Left lung (tissue), 10 donors: ENCODE data around the gene SMARCAL1. TPM values are rescaled to one million over a fixed set of nuclear protein-coding genes. Genes with fewer than 3 reads are reported as not detected.

Source experiments
- ATAC-seq: fragments of 200-7000 bp; cut with Tn5 transposase; one replicate; pipeline ENCODE4 v1.9.1; 2020; ENCODE audit warnings: moderate library complexity
- DNase-seq, 4 donors: peaks; one replicate each; pipeline ENCODE4 v3.0.0-alpha.2; 2013 to 2020
- H3K27ac ChIP-seq, 2 donors: fragments of 200-600 bp; sonication (generic) in 1 of 2; one replicate each; pipeline versions ENCODE4 v1.5.0 to v1.8.0; 2020 to 2021
- H3K27me3 ChIP-seq, 2 donors: fragments of 200-600 bp; sonication (generic) in 1 of 2; one replicate each; pipeline versions ENCODE4 v1.5.0 to v1.8.0; 2020 to 2021
- H3K36me3 ChIP-seq, 2 donors: fragments of 200-600 bp; sonication (generic) in 1 of 2; one replicate each; pipeline versions ENCODE4 v1.5.0 to v1.8.0; 2020 to 2021
- H3K4me1 ChIP-seq, 2 donors: fragments of 200-600 bp; one replicate each; pipeline ENCODE4 v1.8.0; 2021
- H3K4me3 ChIP-seq, 2 donors: fragments of 200-600 bp; sonication (generic) in 1 of 2; one replicate each; pipeline versions ENCODE4 v1.5.0 to v1.8.0; 2020 to 2021; ENCODE audit warnings: mild to moderate bottlenecking in 1 of 2
- H3K9me3 ChIP-seq, 2 donors: fragments of 200-600 bp; sonication (generic) in 1 of 2; one replicate each; pipeline versions ENCODE4 v1.5.0 to v1.8.0; 2020 to 2021
- CTCF ChIP-seq, 2 donors: fragments of 200-600 bp; sonication (generic) in 1 of 2; IDR thresholded peaks; one replicate each; pipeline versions ENCODE4 v1.5.0 to v1.8.0; 2021; ENCODE audit warnings: antibody characterized with exemption in 2 of 2
- intact Hi-C, 2 donors: fragments of 100-400 bp; cut with DNase I; formaldehyde crosslinking; loops; one replicate each; pipeline versions ENCODE4 v1.11.2 to v1.14.2; 2022
- polyA plus RNA-seq, 6 donors: library from polyadenylated mRNA; unstranded; fragments of 120-200 nt; gene quantifications; one replicate each; pipeline ENCODE4 v1.2.1, GENCODE V29; 2013; ENCODE audit not compliant: insufficient read length in 6 of 6
- total RNA-seq, 2 donors: library from RNA; stranded (reverse); fragmentation: NEBNext Ultra II Directional; extraction: Animal tissue kit (Norgen Biotek cat#: 25700); gene quantifications; one replicate each; pipeline ENCODE4 v1.2.1, GENCODE V29; 2021
- donor health status: DM: no; HTN: yes; CAD: no.
- donor health status: DM: no; HTN: no; CAD: no.

The SMARCAL1 gene
- total and polyA plus RNA-seq, 8 donors, result 18.1 to 34.5 (median 29.8) TPM

GRCh38 chr2:216500572-216500971, 88.3 kb downstream of the SMARCAL1 start:
- Histone ChIP-seq H3K36me3 (peaks cover 8 to 59% of the 10 kb centered on the region in 2 donors), H3K27ac (no peak overlapping the region), H3K9me3 (no peaks in the 10 kb centered on the region), H3K27me3 (no peaks in the 10 kb centered on the region), H3K4me1 (peaks cover 24 to 48% of the 10 kb centered on the region in 2 donors), H3K4me3 (peak overlapping the region in 1 of 2 donors; percentile 64)
- no peak for TF ChIP-seq CTCF (IDR thresholded peaks at IDR 0.05)
- DNase-seq (no peak), ATAC-seq (no peak)
- intact Hi-C loops, result no loop called here

- peaks cover 8 to 70% of the 10 kb centered on the region in 2 donors for H3K36me3 ChIP-seq
- H3K9me3 ChIP-seq, result no peaks in the 10 kb centered on the region
- no peak for ATAC-seq
- intact Hi-C loops, result no loop called here
- no peak overlapping the region for H3K27ac ChIP-seq
- H3K4me1 ChIP-seq, result peaks cover 24 to 48% of the 10 kb centered on the region in 2 donors
- H3K27me3 ChIP-seq, result no peaks in the 10 kb centered on the region
- TF ChIP-seq CTCF (IDR thresholded peaks at IDR 0.05), result no peak
- peak overlapping the region in 1 of 2 donors; percentile 64 for H3K4me3 ChIP-seq
- DNase-seq, result no peak
Measured at GRCh38 chr2:216501854-216502253, 89.6 kb downstream of the SMARCAL1 start.

GRCh38 chr2:216502381-216503158, 90.3 kb downstream of the SMARCAL1 start:
- H3K36me3 ChIP-seq, result peaks cover 8 to 73% of the 10 kb centered on the region in 2 donors
- ATAC-seq (no peak), DNase-seq (no peak)
- H3K4me3 ChIP-seq, result no peak overlapping the region
- peaks cover 22 to 42% of the 10 kb centered on the region in 2 donors for H3K4me1 ChIP-seq
- H3K27me3 ChIP-seq, result no peaks in the 10 kb centered on the region
- H3K9me3 ChIP-seq, result no peaks in the 10 kb centered on the region
- TF ChIP-seq CTCF (IDR thresholded peaks at IDR 0.05), result no peak
- intact Hi-C loops, result no loop called here
- no peak overlapping the region for H3K27ac ChIP-seq

- no peak for DNase-seq
- intact Hi-C loops, result no loop called here
- peaks cover 8 to 73% of the 10 kb centered on the region in 2 donors for H3K36me3 ChIP-seq
- H3K27ac ChIP-seq, result no peak overlapping the region
- H3K27me3 ChIP-seq, result no peaks in the 10 kb centered on the region
- H3K9me3 ChIP-seq, result no peaks in the 10 kb centered on the region
- peaks cover 17 to 35% of the 10 kb centered on the region in 2 donors for H3K4me1 ChIP-seq
- no peak for TF ChIP-seq CTCF (IDR thresholded peaks at IDR 0.05)
- no peak for ATAC-seq
- no peak overlapping the region for H3K4me3 ChIP-seq
Measured at GRCh38 chr2:216503159-216503629, 90.9 kb downstream of the SMARCAL1 start.

- no peak for DNase-seq
- Histone ChIP-seq H3K36me3 (peaks cover 8 to 73% of the 10 kb centered on the region in 2 donors), H3K9me3 (no peaks in the 10 kb centered on the region), H3K4me1 (peaks cover 17 to 34% of the 10 kb centered on the region in 2 donors), H3K27me3 (no peaks in the 10 kb centered on the region), H3K4me3 (no peak overlapping the region), H3K27ac (no peak overlapping the region)
- ATAC-seq, result no peak
- intact Hi-C loops, result no loop called here
- TF ChIP-seq CTCF (IDR thresholded peaks at IDR 0.05), result no peak
Measured at GRCh38 chr2:216503697-216504375, 91.6 kb downstream of the SMARCAL1 start.
